Pancreas (tissue), 10 donors: Measurements from ENCODE around the gene PLRG1. TPM values are rescaled to one million over a fixed set of nuclear protein-coding genes. Genes with fewer than 3 reads are reported as not detected.

Source experiments
- ATAC-seq, 4 donors: fragments of 200-7000 bp; cut with Tn5 transposase; one replicate each; pipeline versions ENCODE4 v1.8.0 to v1.9.1; 2020; ENCODE audit warnings: mild to moderate bottlenecking in 4 of 4, moderate library complexity in 4 of 4
- DNase-seq, 6 donors: peaks; one replicate each; pipeline ENCODE4 v3.0.0-alpha.2; 2020
- FAIRE-seq: peaks from 2 replicates; lab custom pipeline; 2012; peaks lifted over from hg19 to GRCh38; lab: Jason Lieb, UNC
- H3K27ac ChIP-seq, 4 donors: fragments of 200-600 bp; sonication (generic); 1 replicate in 3 of 4; 2 replicates in 1 of 4; pipeline versions ENCODE4 v1.5.0 to v1.8.0; 2020
- H3K27me3 ChIP-seq, 4 donors: fragments of 200-600 bp; one replicate each; pipeline ENCODE4 v1.8.0; 2021
- H3K36me3 ChIP-seq, 3 donors: fragments of 200-600 bp; sonication (generic) in 1 of 3; one replicate each; pipeline versions ENCODE4 v1.5.0 to v1.8.0; 2020 to 2021
- H3K4me1 ChIP-seq, 3 donors: fragments of 200-600 bp; one replicate each; pipeline ENCODE4 v1.8.0; 2021
- H3K4me3 ChIP-seq, 4 donors: fragments of 200-600 bp; sonication (generic) in 2 of 4; one replicate each; pipeline versions ENCODE4 v1.5.0 to v1.8.0; 2020 to 2021
- H3K9me3 ChIP-seq, 4 donors: fragments of 200-600 bp; one replicate each; pipeline ENCODE4 v1.8.0; 2021
- CTCF ChIP-seq, 4 donors: fragments of 200-600 bp; sonication (generic) in 3 of 4; IDR thresholded peaks; one replicate each; pipeline versions ENCODE4 v1.5.0 to v1.8.0; 2021; ENCODE audit warnings: antibody characterized with exemption in 4 of 4
- WGBS, 2 donors: extraction: QIAGEN DNeasy Blood & Tissue Kit; methylation state at CpG; one replicate each; pipeline ENCODE4 v1.1.7; 2013; 5-methylcytosine and 5-hydroxymethylcytosine counted together
- intact Hi-C, 3 donors: fragments of 100-400 bp; cut with DNase I; formaldehyde crosslinking; loops; one replicate each; pipeline versions ENCODE4 v1.11.1 to v1.14.2; 2022
- polyA plus RNA-seq, 2 donors: library from polyadenylated mRNA; stranded (reverse); fragments of 200-250 nt; gene quantifications; one replicate each; pipeline ENCODE4 v1.2.3, GENCODE V29; 2013
- total RNA-seq, 6 donors: library from RNA; stranded (reverse); fragmentation: NEBNext Ultra II Directional in 4 of 6; extraction: Animal tissue kit (Norgen Biotek cat#: 25700) in 4 of 6; gene quantifications; one replicate each; pipeline versions ENCODE4 v1.2.1 to v1.2.4, GENCODE V29; 2021 to 2023
- donor health status: healthy with polysubstance abuse.
- donor health status: DM: no; HTN: no; CAD: no; lungs with moderate emphysema.
- donor health status: DM: no; HTN: no; CAD: no.
- donor health status: control.
- donor health status: control.
- donor health status: Bipolar disorder and iron deficiency.
- donor health status: DM: yes; HTN: yes; CAD: no.
- donor health status: DM: no; HTN: no; CAD: no.
- donor health status: DM: no; HTN: no; CAD: no.
- donor health status: DM: yes; HTN: yes; CAD: no.

Gene PLRG1
- total and polyA plus RNA-seq, 8 donors = 18.5 to 38.6 (median 30.5) TPM

- intact Hi-C loops = no loop called here
- H3K27ac ChIP-seq = no peak overlapping the region
- H3K36me3 ChIP-seq = no peaks in the 10 kb centered on the region
- FAIRE-seq = no peak
- no peak for DNase-seq
- no peaks in the 10 kb centered on the region for H3K4me1 ChIP-seq
- no peaks in the 10 kb centered on the region for H3K9me3 ChIP-seq
- WGBS, 2 donors = 77 to 83% methylated on average over 3 of the region's 3 CpGs
- no peak for ATAC-seq
- H3K27me3 ChIP-seq = no peaks in the 10 kb centered on the region
- TF ChIP-seq CTCF (IDR thresholded peaks at IDR 0.05) = no peak
- H3K4me3 ChIP-seq = no peak overlapping the region
Measured at GRCh38 chr4:154574311-154574710, 24.1 kb upstream of the PLRG1 start.

DNA sequence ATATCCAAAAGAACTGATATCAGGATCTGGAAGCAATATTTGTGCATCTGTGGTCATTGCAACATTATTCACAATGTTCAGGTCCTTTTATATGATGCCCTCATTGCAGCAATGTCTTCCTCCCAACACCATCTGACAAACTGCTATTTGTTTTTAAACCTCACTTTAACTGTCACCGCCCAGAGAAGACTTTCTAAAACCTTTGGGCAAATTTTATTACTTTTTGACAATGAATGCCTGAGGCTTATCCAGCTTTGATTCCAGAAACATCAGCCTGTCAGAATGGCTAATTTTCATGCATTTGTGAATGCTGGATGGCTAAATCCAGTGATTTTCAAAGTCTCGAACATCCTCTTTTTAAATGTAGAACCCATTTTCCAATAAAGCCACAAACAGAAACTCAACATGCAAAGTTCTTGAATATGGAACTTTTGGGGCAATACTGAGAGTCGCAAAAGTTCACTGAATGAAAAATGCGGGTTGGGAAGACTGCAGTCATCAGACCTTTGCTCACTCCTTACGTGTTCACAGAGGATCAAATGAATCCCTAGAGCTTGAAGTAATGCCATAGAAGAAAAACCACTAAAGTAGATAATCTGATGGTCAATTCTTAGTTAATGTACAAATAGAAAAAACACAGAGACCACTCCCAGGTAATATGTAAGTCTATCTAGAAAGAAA is 23.1 kb upstream of the PLRG1 start:
- Histone ChIP-seq H3K27ac (no peak overlapping the region), H3K4me1 (no peaks in the 10 kb centered on the region), H3K9me3 (no peaks in the 10 kb centered on the region), H3K36me3 (no peaks in the 10 kb centered on the region), H3K4me3 (no peak overlapping the region), H3K27me3 (no peaks in the 10 kb centered on the region)
- WGBS, 2 donors = 65 to 69% methylated on average over 5 of the region's 5 CpGs
- intact Hi-C loops = no loop called here
- no peak for TF ChIP-seq CTCF (IDR thresholded peaks at IDR 0.05)
- no peak for FAIRE-seq
- ATAC-seq = no peak
- no peak for DNase-seq

GRCh38 chr4:154569584-154569983 is 19.4 kb upstream of the PLRG1 start:
- Histone ChIP-seq H3K27ac (no peak overlapping the region), H3K27me3 (no peaks in the 10 kb centered on the region), H3K4me1 (no peaks in the 10 kb centered on the region), H3K9me3 (no peaks in the 10 kb centered on the region), H3K36me3 (no peaks in the 10 kb centered on the region), H3K4me3 (no peak overlapping the region)
- TF ChIP-seq CTCF (IDR thresholded peaks at IDR 0.05) = no peak
- DNase-seq (no peak), FAIRE-seq (no peak), ATAC-seq (no peak)
- 76 to 83% methylated on average over 5 of the region's 5 CpGs for WGBS, 2 donors
- intact Hi-C loops = no loop called here

- FAIRE-seq (no peak), DNase-seq (no peak), ATAC-seq (no peak)
- H3K4me3 ChIP-seq = no peak overlapping the region
- 45 to 48% methylated on average over 3 of the region's 3 CpGs for WGBS, 2 donors
- H3K27me3 ChIP-seq = no peaks in the 10 kb centered on the region
- no peak for TF ChIP-seq CTCF (IDR thresholded peaks at IDR 0.05)
- intact Hi-C loops = no loop called here
- H3K4me1 ChIP-seq = no peaks in the 10 kb centered on the region
- H3K36me3 ChIP-seq = no peaks in the 10 kb centered on the region
- H3K27ac ChIP-seq = no peak overlapping the region
- H3K9me3 ChIP-seq = no peaks in the 10 kb centered on the region
Measured at GRCh38 chr4:154569028-154569427, 18.8 kb upstream of the PLRG1 start.

DNA sequence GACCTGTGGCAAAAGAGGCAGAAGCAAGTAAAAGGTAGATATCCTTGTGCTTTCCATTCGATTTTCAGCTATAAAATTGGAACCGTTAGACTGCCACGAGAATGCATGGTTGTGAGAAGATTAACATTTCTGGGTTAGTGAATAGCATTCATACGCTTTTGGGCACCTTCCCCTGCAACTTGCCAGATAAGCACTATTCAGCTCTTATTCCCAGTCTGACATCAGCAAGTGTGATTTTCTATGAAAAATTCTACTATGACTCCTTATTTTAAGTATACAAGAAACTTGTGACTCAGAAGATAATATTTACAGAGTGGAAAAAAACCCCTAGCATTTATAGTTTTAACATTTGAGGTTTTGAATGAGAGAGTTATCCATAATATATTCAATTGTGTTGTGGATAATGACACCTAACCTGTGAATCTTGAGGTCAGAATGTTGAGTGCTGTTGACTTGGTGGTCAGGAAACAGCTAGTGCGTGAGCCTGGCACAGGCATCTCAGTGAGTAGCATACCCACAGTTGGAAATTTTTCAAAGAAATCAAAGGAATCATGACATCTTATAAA is 16.5 kb upstream of the PLRG1 start:
- Histone ChIP-seq H3K4me3 (no peak overlapping the region), H3K27ac (no peak overlapping the region), H3K9me3 (no peaks in the 10 kb centered on the region), H3K36me3 (no peaks in the 10 kb centered on the region), H3K4me1 (no peaks in the 10 kb centered on the region), H3K27me3 (no peaks in the 10 kb centered on the region)
- DNase-seq (no peak), FAIRE-seq (no peak), ATAC-seq (no peak)
- TF ChIP-seq CTCF (IDR thresholded peaks at IDR 0.05) = no peak
- intact Hi-C loops = no loop called here
- WGBS, 2 donors = 67 to 75% methylated on average over 5 of the region's 5 CpGs
